Aorta (tissue), 5 donors: ENCODE data around the gene KTN1. TPM values are rescaled to one million over a fixed set of nuclear protein-coding genes. Genes with fewer than 3 reads are reported as not detected.

Source experiments
- ATAC-seq: fragments of 200-7000 bp; cut with Tn5 transposase; one replicate; pipeline ENCODE4 v1.9.1; 2022; ENCODE audit warnings: moderate library complexity; ENCODE audit not compliant: low FRiP score
- DNase-seq, 2 donors: peaks; one replicate each; pipeline ENCODE4 v3.0.0-alpha.2; 2020
- H3K27ac ChIP-seq, 2 donors: one replicate each; pipeline ENCODE4 v1.5.1; 2013; ENCODE audit warnings: low read length in 2 of 2, mild to moderate bottlenecking in 2 of 2, moderate library complexity in 2 of 2, control low read depth in 1 of 2, inconsistent platforms in 1 of 2, low read depth in 1 of 2
- H3K27me3 ChIP-seq, 2 donors: one replicate each; pipeline ENCODE4 v1.6.1; 2013; ENCODE audit warnings: control low read depth in 1 of 2, low read length in 1 of 2, mild to moderate bottlenecking in 1 of 2, moderate library complexity in 1 of 2; ENCODE audit not compliant: insufficient read depth in 2 of 2, control insufficient read depth in 1 of 2
- H3K36me3 ChIP-seq, 2 donors: one replicate each; pipeline ENCODE4 v1.6.1; 2013; ENCODE audit warnings: control low read depth in 1 of 2, low read length in 1 of 2, mild to moderate bottlenecking in 1 of 2; ENCODE audit not compliant: insufficient read depth in 2 of 2, control insufficient read depth in 1 of 2
- H3K4me1 ChIP-seq, 2 donors: one replicate each; pipeline ENCODE4 v1.6.1; 2013; ENCODE audit warnings: low read length in 2 of 2, control low read depth in 1 of 2, mild to moderate bottlenecking in 1 of 2, moderate library complexity in 1 of 2; ENCODE audit not compliant: insufficient read depth in 2 of 2, control insufficient read depth in 1 of 2
- H3K4me3 ChIP-seq, 2 donors: one replicate each; pipeline ENCODE4 v1.5.1; 2013; ENCODE audit warnings: low read length in 2 of 2, control low read depth in 1 of 2, mild to moderate bottlenecking in 1 of 2
- H3K9me3 ChIP-seq: one replicate; pipeline ENCODE4 v1.6.1; 2013; ENCODE audit warnings: mild to moderate bottlenecking, low read length; ENCODE audit not compliant: control insufficient read depth
- WGBS, 2 donors: extraction: QIAGEN DNeasy Blood & Tissue Kit; methylation state at CpG; one replicate each; pipeline ENCODE4 v1.1.7; 2013; 5-methylcytosine and 5-hydroxymethylcytosine counted together
- intact Hi-C, 2 donors: fragments of 100-400 bp; cut with DNase I; formaldehyde crosslinking; loops; one replicate each; pipeline versions ENCODE4 v1.14.2 to v1.15.0; 2022
- polyA plus RNA-seq, 2 donors: library from polyadenylated mRNA; stranded (reverse); fragments of 200-250 nt; gene quantifications; one replicate each; pipeline ENCODE4 v1.2.3, GENCODE V29; 2013
- total RNA-seq, 2 donors: library from RNA; stranded (reverse); fragmentation: NEBNext Ultra II Directional; extraction: Animal tissue kit (Norgen Biotek cat#: 25700); gene quantifications; one replicate each; pipeline ENCODE4 v1.2.1, GENCODE V29; 2021
- donor health status: healthy with polysubstance abuse.
- donor health status: Bipolar disorder and iron deficiency.
- donor health status: DM: no; HTN: no; CAD: no.
- donor health status: DM: no; HTN: no; CAD: no.
- donor health status: DM: yes; HTN: yes; CAD: no.

KTN1 gene
- total and polyA plus RNA-seq, 4 donors, result 86.8 to 216 (median 167) TPM

GRCh38 chr14:55539975-55540374, 40.0 kb upstream of the KTN1 start:
- Histone ChIP-seq H3K27me3 (no peaks in the 10 kb centered on the region), H3K27ac (no peak overlapping the region), H3K36me3 (no peaks in the 10 kb centered on the region), H3K9me3 (no peaks in the 10 kb centered on the region), H3K4me3 (no peak overlapping the region), H3K4me1 (no peaks in the 10 kb centered on the region)
- no peak for ATAC-seq
- WGBS, 2 donors, result 83 to 91% methylated on average over 2 of the region's 2 CpGs
- no peak for DNase-seq
- intact Hi-C loops, result no loop called here

GRCh38 chr14:55540847-55541773, 38.9 kb upstream of the KTN1 start:
- Histone ChIP-seq H3K27ac (no peak overlapping the region), H3K4me3 (no peak overlapping the region), H3K36me3 (no peaks in the 10 kb centered on the region), H3K9me3 (no peaks in the 10 kb centered on the region), H3K27me3 (no peaks in the 10 kb centered on the region), H3K4me1 (no peaks in the 10 kb centered on the region)
- 87 to 93% methylated on average over 5 of the region's 5 CpGs for WGBS, 2 donors
- DNase-seq (no peak), ATAC-seq (no peak)
- intact Hi-C loops, result no loop called here

DNA sequence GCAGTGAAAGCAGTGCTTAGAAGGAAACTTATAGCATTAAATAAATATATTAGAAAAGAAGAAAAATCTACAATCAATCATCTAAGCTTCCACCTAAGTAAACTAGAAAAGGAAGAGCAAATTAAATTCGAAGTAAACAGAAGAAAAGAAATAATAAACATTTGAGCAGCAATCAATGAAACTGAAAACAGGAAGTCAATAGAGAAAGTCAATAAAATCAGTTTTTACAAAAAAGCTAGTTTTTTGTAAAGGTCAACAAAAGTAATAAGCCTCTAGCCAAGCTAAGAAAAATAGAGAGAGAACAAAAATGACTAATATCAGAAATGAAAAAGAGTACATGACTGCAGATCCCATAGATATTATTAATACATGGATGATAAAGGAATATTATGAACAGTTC, 34.2 kb upstream of the KTN1 start:
- no peaks in the 10 kb centered on the region for H3K9me3 ChIP-seq
- H3K27ac ChIP-seq, result no peak overlapping the region
- H3K4me1 ChIP-seq, result peaks cover 0 to 1% of the 10 kb centered on the region in 2 donors
- H3K27me3 ChIP-seq, result no peaks in the 10 kb centered on the region
- intact Hi-C loops, result no loop called here
- ATAC-seq (no peak), DNase-seq (no peak)
- 54 to 65% methylated on average over 1 of the region's 1 CpG for WGBS, 2 donors
- no peak overlapping the region for H3K4me3 ChIP-seq
- H3K36me3 ChIP-seq, result no peaks in the 10 kb centered on the region

- H3K27me3 ChIP-seq, result no peaks in the 10 kb centered on the region
- DNase-seq, result no peak
- no peak for ATAC-seq
- no peaks in the 10 kb centered on the region for H3K36me3 ChIP-seq
- WGBS, 2 donors, result 93 to 94% methylated on average over 3 of the region's 3 CpGs
- H3K27ac ChIP-seq, result no peak overlapping the region
- no peak overlapping the region for H3K4me3 ChIP-seq
- peaks cover 0 to 1% of the 10 kb centered on the region in 2 donors for H3K4me1 ChIP-seq
- intact Hi-C loops, result no loop called here
- no peaks in the 10 kb centered on the region for H3K9me3 ChIP-seq
Measured at GRCh38 chr14:55546212-55546874, 33.7 kb upstream of the KTN1 start.

DNA sequence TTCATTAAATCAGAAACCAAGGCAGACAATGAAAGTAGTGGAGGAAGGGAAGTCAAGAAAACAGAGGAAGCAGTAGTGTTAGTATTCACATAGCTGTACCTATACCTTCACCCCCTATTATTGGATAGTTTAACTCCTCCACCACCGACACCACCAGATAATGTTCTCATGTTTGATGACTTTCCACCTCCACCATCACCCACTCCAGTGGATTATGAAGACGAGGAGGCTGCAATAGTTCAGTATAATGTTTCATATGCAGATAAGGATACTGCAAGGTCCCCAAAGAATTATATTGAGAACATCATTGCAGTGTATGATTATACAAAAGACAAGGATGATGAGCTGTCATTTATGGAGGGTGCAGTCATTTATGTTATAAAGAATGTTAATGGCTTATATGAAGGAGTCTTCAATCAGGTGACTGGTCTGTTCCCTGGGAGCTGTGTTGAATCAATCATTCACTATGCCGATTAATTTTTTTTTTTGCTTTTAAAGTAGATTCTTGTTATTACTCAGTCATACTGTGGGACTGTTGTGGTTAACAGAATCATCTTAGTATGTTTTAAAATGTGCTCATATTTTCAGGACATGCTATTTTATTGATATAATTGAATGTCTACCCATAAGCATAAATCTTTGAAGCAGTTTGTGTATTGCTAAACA, 32.2 kb upstream of the KTN1 start:
- peaks cover 0 to 1% of the 10 kb centered on the region in 2 donors for H3K4me1 ChIP-seq
- WGBS, 2 donors, result 89 to 90% methylated on average over 3 of the region's 3 CpGs
- ATAC-seq (no peak), DNase-seq (no peak)
- no peaks in the 10 kb centered on the region for H3K36me3 ChIP-seq
- no peak overlapping the region for H3K4me3 ChIP-seq
- intact Hi-C loops, result no loop called here
- no peaks in the 10 kb centered on the region for H3K9me3 ChIP-seq
- H3K27me3 ChIP-seq, result no peaks in the 10 kb centered on the region
- no peak overlapping the region for H3K27ac ChIP-seq

- no peak overlapping the region for H3K27ac ChIP-seq
- ATAC-seq (no peak), DNase-seq (no peak)
- WGBS, 2 donors, result 80 to 85% methylated on average over 2 of the region's 2 CpGs
- intact Hi-C loops, result no loop called here
- no peaks in the 10 kb centered on the region for H3K36me3 ChIP-seq
- H3K4me1 ChIP-seq, result peaks cover 0 to 2% of the 10 kb centered on the region in 2 donors
- peaks cover 3% of the 10 kb centered on the region for H3K9me3 ChIP-seq
- peaks cover 0 to 1% of the 10 kb centered on the region in 2 donors for H3K27me3 ChIP-seq
- no peak overlapping the region for H3K4me3 ChIP-seq
Measured at GRCh38 chr14:55553791-55554190, 26.2 kb upstream of the KTN1 start.

DNA sequence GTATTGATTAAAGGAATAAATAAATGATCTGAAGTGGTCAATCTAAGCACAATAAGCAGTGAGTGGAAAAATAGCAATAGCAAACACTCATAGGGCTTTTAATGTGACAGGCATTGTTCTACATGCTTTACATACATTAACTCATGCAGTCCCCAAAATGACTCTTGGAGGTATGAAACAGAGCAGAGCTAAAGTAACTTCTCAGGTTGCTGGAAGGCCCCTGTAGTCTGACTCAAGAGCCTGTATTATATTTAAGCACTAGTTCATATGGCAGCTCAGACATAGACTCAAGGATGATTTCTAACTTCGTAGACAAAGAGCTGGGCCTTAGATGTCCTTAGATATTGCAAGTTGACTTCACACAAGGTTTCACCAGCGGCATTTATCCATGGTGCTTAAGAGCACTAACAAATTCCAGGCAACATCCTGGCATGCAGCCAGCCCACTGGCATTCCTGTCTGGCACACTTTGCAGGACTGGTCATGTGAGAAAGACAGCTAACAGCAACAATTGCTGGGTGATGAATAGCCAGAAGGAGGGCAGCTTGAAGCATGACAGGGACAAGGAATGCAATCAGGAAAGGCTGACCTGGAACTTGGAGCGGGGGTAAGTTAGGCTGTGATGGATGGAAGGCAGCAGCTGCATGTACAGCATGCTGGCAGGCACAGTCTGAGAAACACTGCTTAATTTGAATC, 22.9 kb upstream of the KTN1 start:
- Histone ChIP-seq H3K4me3 (no peak overlapping the region), H3K36me3 (no peaks in the 10 kb centered on the region), H3K27ac (no peak overlapping the region), H3K27me3 (peaks cover 0 to 1% of the 10 kb centered on the region in 2 donors), H3K4me1 (peaks cover 0 to 2% of the 10 kb centered on the region in 2 donors), H3K9me3 (peaks cover 3% of the 10 kb centered on the region)
- no peak for ATAC-seq
- peak; percentile 76 to 88 for DNase-seq
- WGBS, 2 donors, result 11 to 13% methylated on average over 3 of the region's 3 CpGs
- intact Hi-C loops, result no loop called here

DNA sequence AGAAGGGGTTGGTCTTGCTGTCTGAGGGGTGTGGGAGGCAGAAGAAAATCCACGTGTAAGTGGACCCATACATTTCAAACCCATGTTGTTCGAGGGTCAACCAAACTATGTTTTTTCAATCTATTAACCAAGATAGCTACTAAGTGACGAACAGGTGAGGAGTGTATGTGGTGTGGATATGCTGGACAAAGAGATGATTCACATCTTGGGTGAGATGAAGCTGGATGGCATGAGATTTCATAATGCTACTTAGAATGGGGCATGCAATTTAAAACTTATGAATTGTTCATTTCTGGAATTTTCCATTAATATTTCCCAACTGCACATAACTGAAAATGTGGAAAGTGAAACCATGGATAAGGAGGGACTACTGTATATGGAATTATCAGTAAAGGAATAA, 17.9 kb upstream of the KTN1 start:
- H3K27me3 ChIP-seq, result no peaks in the 10 kb centered on the region
- H3K4me3 ChIP-seq, result no peak overlapping the region

More for the DNA sequence above, 17.9 kb upstream of the KTN1 start:
- WGBS, 2 donors, result 82 to 83% methylated on average over 3 of the region's 3 CpGs
- H3K9me3 ChIP-seq, result no peaks in the 10 kb centered on the region
- DNase-seq (no peak), ATAC-seq (no peak)
- no peak overlapping the region for H3K27ac ChIP-seq
- intact Hi-C loops, result no loop called here
- no peaks in the 10 kb centered on the region for H3K4me1 ChIP-seq
- no peaks in the 10 kb centered on the region for H3K36me3 ChIP-seq
